ENCODE data around the gene LRMDA.

The LRMDA gene

DNA sequence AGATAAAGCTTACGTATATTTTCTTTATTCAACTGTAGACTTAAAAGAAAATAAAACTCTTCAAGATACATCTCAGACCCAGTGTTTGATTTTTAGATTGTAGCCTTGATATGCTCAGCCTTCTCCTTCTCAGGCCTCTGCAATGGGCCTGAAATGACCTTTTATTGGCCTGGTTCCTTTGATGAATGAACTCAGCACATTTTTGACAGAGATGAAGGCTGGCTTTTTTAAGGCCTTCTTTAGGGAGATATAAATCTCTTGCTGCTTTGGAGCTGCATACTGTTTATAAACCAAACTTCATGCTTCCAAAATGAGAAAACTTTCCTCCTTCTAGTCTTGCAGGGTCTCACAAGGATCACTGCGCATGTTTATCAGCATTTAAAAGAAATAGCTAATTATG lies 1049.8 kb downstream of the LRMDA start:
- TF ChIP-seq, protein P1, sequence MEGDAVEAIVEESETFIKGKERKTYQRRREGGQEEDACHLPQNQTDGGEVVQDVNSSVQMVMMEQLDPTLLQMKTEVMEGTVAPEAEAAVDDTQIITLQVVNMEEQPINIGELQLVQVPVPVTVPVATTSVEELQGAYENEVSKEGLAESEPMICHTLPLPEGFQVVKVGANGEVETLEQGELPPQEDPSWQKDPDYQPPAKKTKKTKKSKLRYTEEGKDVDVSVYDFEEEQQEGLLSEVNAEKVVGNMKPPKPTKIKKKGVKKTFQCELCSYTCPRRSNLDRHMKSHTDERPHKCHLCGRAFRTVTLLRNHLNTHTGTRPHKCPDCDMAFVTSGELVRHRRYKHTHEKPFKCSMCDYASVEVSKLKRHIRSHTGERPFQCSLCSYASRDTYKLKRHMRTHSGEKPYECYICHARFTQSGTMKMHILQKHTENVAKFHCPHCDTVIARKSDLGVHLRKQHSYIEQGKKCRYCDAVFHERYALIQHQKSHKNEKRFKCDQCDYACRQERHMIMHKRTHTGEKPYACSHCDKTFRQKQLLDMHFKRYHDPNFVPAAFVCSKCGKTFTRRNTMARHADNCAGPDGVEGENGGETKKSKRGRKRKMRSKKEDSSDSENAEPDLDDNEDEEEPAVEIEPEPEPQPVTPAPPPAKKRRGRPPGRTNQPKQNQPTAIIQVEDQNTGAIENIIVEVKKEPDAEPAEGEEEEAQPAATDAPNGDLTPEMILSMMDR (IDR thresholded peaks at IDR 0.05; ENCODE audit: low read depth, low read length), result no peak
- no peak for TF ChIP-seq EZH2phosphoT487 (IDR thresholded peaks at IDR 0.05; ENCODE audit: low read depth)
- H2AFZ ChIP-seq (ENCODE audit: low read depth, low read length), result no peak overlapping the region

DNA sequence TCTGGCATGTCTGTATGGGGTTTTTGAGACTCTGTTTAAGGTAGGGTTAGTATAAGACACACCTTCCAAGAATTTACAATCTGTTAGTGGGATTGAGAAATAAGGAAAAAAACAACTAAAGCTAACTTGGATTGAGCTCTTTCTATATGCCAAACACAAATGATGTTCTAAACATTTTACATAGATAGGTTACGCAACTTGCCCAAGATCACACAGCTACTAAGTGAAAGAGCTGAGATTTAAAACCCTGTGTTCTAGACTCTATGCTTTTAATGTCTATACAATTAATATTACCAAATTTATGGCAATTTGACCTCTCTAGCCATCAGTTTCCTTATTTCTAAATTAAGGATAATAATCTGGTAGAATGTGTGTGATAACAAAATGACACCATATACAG lies 1056.2 kb downstream of the LRMDA start:
- Histone ChIP-seq H3K9me3 (ENCODE audit: insufficient read depth, low read length) (no peaks in the 10 kb centered on the region), H3K4me1 (ENCODE audit: low read length) (no peaks in the 10 kb centered on the region), H3K4me2 (ENCODE audit: low read length) (no peak overlapping the region), H3K79me2 (ENCODE audit: low read length) (no peaks in the 10 kb centered on the region), H2AFZ (ENCODE audit: low read depth, low read length) (no peak overlapping the region), H3K36me3 (replicated peaks; ENCODE audit: low read depth, low read length) (no peaks in the 10 kb centered on the region), H3K9ac (ENCODE audit: low read length) (no peak overlapping the region), H3K4me3 (ENCODE audit: low read length) (no peak overlapping the region), H3K27me3 (ENCODE audit: low read depth, low read length) (no peaks in the 10 kb centered on the region), H3K27ac (ENCODE audit: low read length) (no peak overlapping the region), H4K20me1 (ENCODE audit: insufficient read depth, low read length) (no peaks in the 10 kb centered on the region)
- TF ChIP-seq, protein P1 (IDR thresholded peaks at IDR 0.05; ENCODE audit: low read depth, low read length), result no peak
- TF ChIP-seq EZH2phosphoT487 (IDR thresholded peaks at IDR 0.05; ENCODE audit: low read depth), result no peak

More for the DNA sequence above, 1049.8 kb downstream of the LRMDA start:
- Histone ChIP-seq H3K27me3 (ENCODE audit: low read depth, low read length) (no peaks in the 10 kb centered on the region), H3K9ac (ENCODE audit: low read length) (no peak overlapping the region), H3K4me3 (ENCODE audit: low read length) (no peak overlapping the region), H3K4me1 (ENCODE audit: low read length) (no peaks in the 10 kb centered on the region), H3K36me3 (replicated peaks; ENCODE audit: low read depth, low read length) (no peaks in the 10 kb centered on the region), H3K9me3 (ENCODE audit: insufficient read depth, low read length) (no peaks in the 10 kb centered on the region), H3K27ac (ENCODE audit: low read length) (no peak overlapping the region), H3K79me2 (ENCODE audit: low read length) (no peaks in the 10 kb centered on the region), H3K4me2 (ENCODE audit: low read length) (no peak overlapping the region), H4K20me1 (ENCODE audit: insufficient read depth, low read length) (no peaks in the 10 kb centered on the region)

DNA sequence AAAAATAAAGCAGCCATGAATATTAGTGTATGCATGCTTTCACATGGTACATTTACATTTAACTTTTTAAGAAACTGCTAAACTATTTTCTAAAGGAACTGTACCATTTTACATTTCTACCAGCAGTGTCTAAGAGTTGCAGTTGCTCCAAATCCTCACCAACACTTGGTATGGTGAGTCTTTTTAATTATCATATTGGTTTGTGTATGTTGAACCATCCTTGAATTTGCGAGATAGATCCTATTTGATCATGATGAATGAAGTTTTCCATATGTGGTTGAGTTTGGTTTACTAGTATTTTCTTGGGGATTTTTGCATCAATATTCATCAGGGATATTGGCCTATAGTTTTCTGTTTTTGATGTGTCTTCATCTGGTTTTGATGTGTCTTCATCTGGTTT lies 1057.2 kb downstream of the LRMDA start:
- Histone ChIP-seq H3K9me3 (ENCODE audit: insufficient read depth, low read length) (no peaks in the 10 kb centered on the region), H3K4me3 (ENCODE audit: low read length) (no peak overlapping the region), H4K20me1 (ENCODE audit: insufficient read depth, low read length) (no peaks in the 10 kb centered on the region), H3K36me3 (replicated peaks; ENCODE audit: low read depth, low read length) (no peaks in the 10 kb centered on the region), H3K27me3 (ENCODE audit: low read depth, low read length) (no peaks in the 10 kb centered on the region), H3K4me2 (ENCODE audit: low read length) (no peak overlapping the region), H2AFZ (ENCODE audit: low read depth, low read length) (no peak overlapping the region), H3K4me1 (ENCODE audit: low read length) (no peaks in the 10 kb centered on the region), H3K79me2 (ENCODE audit: low read length) (no peaks in the 10 kb centered on the region), H3K27ac (ENCODE audit: low read length) (no peak overlapping the region), H3K9ac (ENCODE audit: low read length) (no peak overlapping the region)
- no peak for TF ChIP-seq EZH2phosphoT487 (IDR thresholded peaks at IDR 0.05; ENCODE audit: low read depth)
- TF ChIP-seq, protein P1 (IDR thresholded peaks at IDR 0.05; ENCODE audit: low read depth, low read length), result no peak

DNA sequence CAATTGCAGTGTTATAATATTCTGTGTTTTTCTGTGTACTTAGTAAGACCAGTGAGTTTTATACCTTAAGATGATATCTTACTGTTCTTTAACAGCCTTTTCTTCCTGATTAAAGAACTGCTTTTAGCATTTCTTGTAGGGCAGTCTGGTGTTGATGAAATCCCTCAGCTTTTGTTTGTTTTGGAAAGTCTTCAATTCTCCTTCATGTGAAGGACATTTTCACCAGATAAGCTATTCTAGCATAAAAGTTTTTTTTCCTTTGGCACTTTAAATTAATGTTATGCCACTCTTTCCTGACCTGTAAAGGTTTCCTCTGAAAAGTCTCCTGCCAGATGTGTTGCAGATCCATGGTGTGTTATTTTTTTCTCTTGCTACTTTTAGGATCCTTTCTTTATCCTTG lies 1059.8 kb downstream of the LRMDA start:
- Histone ChIP-seq H3K9me3 (ENCODE audit: insufficient read depth, low read length) (no peaks in the 10 kb centered on the region), H2AFZ (ENCODE audit: low read depth, low read length) (no peak overlapping the region), H3K79me2 (ENCODE audit: low read length) (no peaks in the 10 kb centered on the region), H3K9ac (ENCODE audit: low read length) (no peak overlapping the region), H3K4me1 (ENCODE audit: low read length) (no peaks in the 10 kb centered on the region), H4K20me1 (ENCODE audit: insufficient read depth, low read length) (no peaks in the 10 kb centered on the region), H3K4me2 (ENCODE audit: low read length) (no peak overlapping the region), H3K27me3 (ENCODE audit: low read depth, low read length) (no peaks in the 10 kb centered on the region), H3K27ac (ENCODE audit: low read length) (no peak overlapping the region), H3K4me3 (ENCODE audit: low read length) (no peak overlapping the region), H3K36me3 (replicated peaks; ENCODE audit: low read depth, low read length) (no peaks in the 10 kb centered on the region)
- TF ChIP-seq, protein P1 (IDR thresholded peaks at IDR 0.05; ENCODE audit: low read depth, low read length), result no peak
- no peak for TF ChIP-seq EZH2phosphoT487 (IDR thresholded peaks at IDR 0.05; ENCODE audit: low read depth)

Data from OCI-LY3 (cell line).